Fibroblast of villous mesenchyme (primary cell): ENCODE results near the gene ARL5B. TPM values are rescaled to one million over a fixed set of nuclear protein-coding genes. Genes with fewer than 3 reads are reported as not detected.

ENCODE experiments used
- DNase-seq: peaks from one replicate; pipeline ENCODE4 v3.0.0-alpha.2; 2010; ENCODE audit warnings: low read depth
- H3K4me3 ChIP-seq: 2 replicates; pipeline ENCODE4 v1.5.1; 2011; ENCODE audit warnings: low read depth, mild to moderate bottlenecking, low read length
- CTCF ChIP-seq: IDR thresholded peaks from 2 replicates; pipeline ENCODE4 v1.5.1; 2012; ENCODE audit warnings: low read depth, mild to moderate bottlenecking, low read length; ENCODE audit not compliant: insufficient read depth
- total RNA-seq: library from RNA; depleted of rRNA; stranded (reverse); fragments of >200 nt; gene quantifications from 2 replicates; pipeline ENCODE4 v1.2.3, GENCODE V29; 2012

The ARL5B gene
- total RNA-seq, 1 donor, result 22.9 TPM

- no peak for DNase-seq
- TF ChIP-seq CTCF, result no peak
- H3K4me3 ChIP-seq, result no peak overlapping the region
These were observed 51.0 kb downstream of the ARL5B start for GRCh38 chr10:18710201-18710653.

- peak; percentile 90 for DNase-seq
- no peak overlapping the region for H3K4me3 ChIP-seq
- no peak for TF ChIP-seq CTCF
These were observed 53.8 kb downstream of the ARL5B start for GRCh38 chr10:18713077-18713476.

GRCh38 chr10:18718991-18719390 lies 59.8 kb downstream of the ARL5B start:
- H3K4me3 ChIP-seq, result no peak overlapping the region
- peak; percentile 6 for DNase-seq
- TF ChIP-seq CTCF, result no peak

DNA sequence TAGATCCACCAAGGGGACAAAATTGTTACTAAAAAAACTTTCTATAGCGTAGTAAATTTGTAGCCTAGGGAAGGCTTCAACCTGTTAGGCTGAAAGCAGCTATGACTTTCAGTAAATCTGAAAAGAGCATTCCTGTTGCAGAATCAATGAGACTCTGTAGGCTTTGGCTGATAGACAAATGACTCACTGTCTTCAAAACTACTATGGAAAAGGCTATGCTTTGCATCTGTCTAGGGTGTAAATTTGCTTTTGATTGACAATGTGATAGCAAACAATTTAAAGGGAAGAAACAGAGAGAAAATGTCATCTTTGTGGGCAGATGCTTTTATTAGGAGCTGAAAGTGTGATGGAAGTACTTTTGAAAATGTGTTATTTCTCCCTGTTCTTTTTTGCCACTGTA lies 60.6 kb downstream of the ARL5B start:
- DNase-seq, result no peak
- no peak for TF ChIP-seq CTCF
- H3K4me3 ChIP-seq, result no peak overlapping the region

GRCh38 chr10:18721067-18721466 lies 61.8 kb downstream of the ARL5B start:
- no peak for DNase-seq
- TF ChIP-seq CTCF, result no peak
- H3K4me3 ChIP-seq, result no peak overlapping the region

GRCh38 chr10:18723801-18724200 lies 64.6 kb downstream of the ARL5B start:
- H3K4me3 ChIP-seq, result no peak overlapping the region
- no peak for TF ChIP-seq CTCF
- no peak for DNase-seq

Other genes starting within 250 kb of the ARL5B start
- 6.8 and 8.6 TPM in 2 replicates for gene NSUN6, start 7.8 kb upstream of the ARL5B start, total RNA-seq